IMR-90 (cell line): ENCODE data around the gene SEMA4D.

Experiments
- BHLHE40 ChIP-seq: fragments of 150-350 bp; IDR thresholded peaks from 2 replicates; pipeline ENCODE4 v1.6.1; 2016; ENCODE audit warnings: mild to moderate bottlenecking, low read depth, low read length
- CEBPB ChIP-seq: IDR thresholded peaks from 2 replicates; pipeline ENCODE4 v1.6.1; 2012; ENCODE audit warnings: low read depth, low read length, improper control_type of control experiment
- CHD1 ChIP-seq: IDR thresholded peaks from 2 replicates; pipeline ENCODE4 v1.6.1; 2012; ENCODE audit warnings: low read depth, low read length, improper control_type of control experiment
- POLR2A ChIP-seq: IDR thresholded peaks from 2 replicates; pipeline ENCODE4 v1.6.1; 2012; ENCODE audit warnings: mild to moderate bottlenecking, low read depth, low read length
- RAD21 ChIP-seq: IDR thresholded peaks from 2 replicates; pipeline ENCODE4 v1.6.1; 2012; ENCODE audit warnings: low read length, improper control_type of control experiment
- RFX5 ChIP-seq: IDR thresholded peaks from 2 replicates; pipeline ENCODE4 v1.8.0; 2012; ENCODE audit warnings: low read depth, mild to moderate bottlenecking, low read length, moderate library complexity
- SMC3 ChIP-seq: fragments of 150-350 bp; IDR thresholded peaks from 2 replicates; pipeline ENCODE4 v1.6.1; 2016; ENCODE audit warnings: low read depth, mild to moderate bottlenecking, antibody characterized with exemption, low read length, moderate library complexity
- TF ChIP-seq, protein P1 (sequence below): conservative IDR thresholded peaks from 2 replicates; pipeline ENCODE4 v1.5.1; 2012; ENCODE audit warnings: mild to moderate bottlenecking, low read depth, low read length, improper control_type of control experiment
- TF ChIP-seq, protein P2 (sequence below): fragments of 150-350 bp; IDR thresholded peaks from 2 replicates; pipeline ENCODE4 v1.6.1; 2016; ENCODE audit warnings: low read depth, mild to moderate bottlenecking, low read length, moderate library complexity, borderline replicate concordance

DNA sequence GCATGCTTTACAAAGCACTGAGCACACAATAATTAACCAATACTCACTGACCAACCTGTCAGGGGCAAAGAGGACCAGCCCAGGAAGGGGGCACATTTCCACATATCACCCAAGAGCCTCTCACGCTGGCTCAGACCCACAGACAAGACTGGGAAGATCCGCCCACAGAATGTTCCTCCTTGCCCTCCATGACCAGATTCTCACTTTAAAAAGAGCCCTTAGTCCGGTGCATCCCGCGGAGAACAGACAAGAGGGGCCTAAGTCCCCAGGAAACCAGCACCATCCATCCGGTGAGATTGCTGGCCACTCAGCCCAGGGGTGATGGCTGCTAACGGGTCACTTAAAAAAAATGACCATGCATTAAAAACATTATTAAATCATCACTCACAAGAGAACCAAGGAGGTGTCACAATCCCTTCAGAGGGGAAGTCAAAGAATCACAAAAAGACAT is 32.9 kb downstream of the SEMA4D start:
- TF ChIP-seq, protein P1, sequence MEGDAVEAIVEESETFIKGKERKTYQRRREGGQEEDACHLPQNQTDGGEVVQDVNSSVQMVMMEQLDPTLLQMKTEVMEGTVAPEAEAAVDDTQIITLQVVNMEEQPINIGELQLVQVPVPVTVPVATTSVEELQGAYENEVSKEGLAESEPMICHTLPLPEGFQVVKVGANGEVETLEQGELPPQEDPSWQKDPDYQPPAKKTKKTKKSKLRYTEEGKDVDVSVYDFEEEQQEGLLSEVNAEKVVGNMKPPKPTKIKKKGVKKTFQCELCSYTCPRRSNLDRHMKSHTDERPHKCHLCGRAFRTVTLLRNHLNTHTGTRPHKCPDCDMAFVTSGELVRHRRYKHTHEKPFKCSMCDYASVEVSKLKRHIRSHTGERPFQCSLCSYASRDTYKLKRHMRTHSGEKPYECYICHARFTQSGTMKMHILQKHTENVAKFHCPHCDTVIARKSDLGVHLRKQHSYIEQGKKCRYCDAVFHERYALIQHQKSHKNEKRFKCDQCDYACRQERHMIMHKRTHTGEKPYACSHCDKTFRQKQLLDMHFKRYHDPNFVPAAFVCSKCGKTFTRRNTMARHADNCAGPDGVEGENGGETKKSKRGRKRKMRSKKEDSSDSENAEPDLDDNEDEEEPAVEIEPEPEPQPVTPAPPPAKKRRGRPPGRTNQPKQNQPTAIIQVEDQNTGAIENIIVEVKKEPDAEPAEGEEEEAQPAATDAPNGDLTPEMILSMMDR: no peak
- TF ChIP-seq RFX5 (no peak), BHLHE40 (no peak), POLR2A (no peak), RAD21 (no peak), CHD1 (no peak), SMC3 (no peak), CEBPB (no peak)
- TF ChIP-seq, protein P2, sequence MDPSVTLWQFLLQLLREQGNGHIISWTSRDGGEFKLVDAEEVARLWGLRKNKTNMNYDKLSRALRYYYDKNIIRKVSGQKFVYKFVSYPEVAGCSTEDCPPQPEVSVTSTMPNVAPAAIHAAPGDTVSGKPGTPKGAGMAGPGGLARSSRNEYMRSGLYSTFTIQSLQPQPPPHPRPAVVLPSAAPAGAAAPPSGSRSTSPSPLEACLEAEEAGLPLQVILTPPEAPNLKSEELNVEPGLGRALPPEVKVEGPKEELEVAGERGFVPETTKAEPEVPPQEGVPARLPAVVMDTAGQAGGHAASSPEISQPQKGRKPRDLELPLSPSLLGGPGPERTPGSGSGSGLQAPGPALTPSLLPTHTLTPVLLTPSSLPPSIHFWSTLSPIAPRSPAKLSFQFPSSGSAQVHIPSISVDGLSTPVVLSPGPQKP: no peak
